HEK293T (cell line): Measurements from ENCODE around the gene ELF5.

Experiments
- ARNT ChIP-seq: fragments of 450-650 bp; IDR thresholded peaks from 2 replicates; pipeline ENCODE4 v1.6.1; 2017; ENCODE audit warnings: mild to moderate bottlenecking
- BHLHE40 ChIP-seq: fragments of 450-650 bp; IDR thresholded peaks from 2 replicates; pipeline ENCODE4 v1.6.1; 2016; ENCODE audit warnings: mild to moderate bottlenecking, moderate library complexity, borderline replicate concordance
- ELF4 ChIP-seq: fragments of 450-650 bp; IDR thresholded peaks from 2 replicates; pipeline ENCODE4 v1.6.1; 2017; ENCODE audit warnings: antibody characterized with exemption
- FOXM1 ChIP-seq: fragments of 450-650 bp; IDR thresholded peaks from 2 replicates; pipeline ENCODE4 v1.6.1; 2017; ENCODE audit warnings: mild to moderate bottlenecking, borderline replicate concordance
- L3MBTL2 ChIP-seq: fragments of 450-650 bp; conservative IDR thresholded peaks from 2 replicates; pipeline ENCODE4 v1.6.1; 2016; ENCODE audit warnings: mild to moderate bottlenecking
- PKNOX1 ChIP-seq: fragments of 450-650 bp; IDR thresholded peaks from 2 replicates; pipeline ENCODE4 v1.6.1; 2016
- SP1 ChIP-seq: fragments of 450-650 bp; IDR thresholded peaks from 2 replicates; pipeline ENCODE4 v1.6.1; 2017
- TARDBP ChIP-seq: fragments of 450-650 bp; IDR thresholded peaks from 2 replicates; pipeline ENCODE4 v1.6.1; 2016
- ZNF384 ChIP-seq: fragments of 450-650 bp; IDR thresholded peaks from 2 replicates; pipeline ENCODE4 v1.6.1; 2016

DNA sequence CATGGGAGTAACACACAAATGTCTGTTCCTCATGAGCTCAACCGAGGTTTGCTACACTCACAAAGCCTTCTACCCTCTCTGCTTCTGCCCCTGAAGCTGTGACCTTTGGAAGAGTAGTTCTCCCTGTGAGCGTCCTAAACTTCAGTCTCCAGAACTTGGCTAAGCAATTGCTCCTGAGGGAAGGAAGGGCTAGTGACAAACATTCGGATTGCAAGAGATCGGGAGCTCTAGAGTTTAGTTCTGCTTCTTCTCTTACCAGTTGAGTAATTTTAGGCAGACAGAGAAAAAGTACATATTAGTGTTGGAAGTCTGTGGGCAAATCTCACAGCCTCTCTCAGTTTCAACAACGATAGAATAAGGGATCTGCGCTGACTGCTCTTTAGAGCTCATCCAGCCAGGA, 27.3 kb upstream of the ELF5 start:
- TF ChIP-seq FOXM1 (no peak), ARNT (no peak), TARDBP (no peak), BHLHE40 (no peak), SP1 (no peak), ZNF384 (no peak), ELF4 (no peak), L3MBTL2 (no peak), PKNOX1 (no peak)
